IMR-90 (cell line): ENCODE results near the gene CPA3. TPM values are rescaled to one million over a fixed set of nuclear protein-coding genes. Genes with fewer than 3 reads are reported as not detected.

Experiments
- ATAC-seq: fragments of 200-7000 bp; cut with Tn5 transposase; 2 replicates; pipeline ENCODE4 v1.9.1; 2020; ENCODE audit warnings: low read depth, mild to moderate bottlenecking, moderate library complexity
- BruUV-seq: library from RNA; stranded (reverse); fragments of 400-500 nt; replicated peaks from 2 replicates; lab custom pipeline; 2021; lab: Mats Ljungman, UMichigan
- CTCF ChIA-PET: fragments of 300-600 bp; formaldehyde crosslinking; extraction: SDS; loops from one replicate; lab custom pipeline; 2021; ENCODE audit warnings: antibody characterized with exemption; lab: Yijun Ruan, JAX
- POLR2A ChIA-PET: fragments of 300-600 bp; sonication (Branson Sonifier 250); formaldehyde crosslinking; loops from one replicate; lab custom pipeline; 2022; ENCODE audit warnings: antibody characterized with exemption; ENCODE audit not compliant: unreplicated experiment; lab: Charles Lee
- DNase-seq: peaks from one replicate; pipeline ENCODE4 v3.0.0; 2013
- H2AFZ ChIP-seq: replicated peaks from 2 replicates; pipeline ENCODE3; 2013; ENCODE audit warnings: low read length, mild to moderate bottlenecking; ENCODE audit not compliant: poor library complexity
- H2AK5ac ChIP-seq: 2 replicates; pipeline ENCODE4 v1.6.1; 2013; ENCODE audit warnings: low read depth, low read length, inconsistent platforms
- H2AK9ac ChIP-seq: replicated peaks from 2 replicates; pipeline ENCODE3; 2013; ENCODE audit warnings: mild to moderate bottlenecking, low read depth, low read length, moderate library complexity; ENCODE audit not compliant: poor library complexity
- H2BK120ac ChIP-seq: 2 replicates; pipeline ENCODE4 v1.6.1; 2013; ENCODE audit warnings: low read depth, low read length, inconsistent platforms
- H2BK15ac ChIP-seq: 3 replicates; pipeline ENCODE4 v1.6.1; 2013; ENCODE audit warnings: low read depth, low read length, inconsistent platforms
- H2BK20ac ChIP-seq: 2 replicates; pipeline ENCODE4 v1.6.1; 2013; ENCODE audit warnings: low read depth, mild to moderate bottlenecking, inconsistent platforms, low read length, moderate library complexity
- H2BK5ac ChIP-seq: 2 replicates; pipeline ENCODE4 v1.6.1; 2013; ENCODE audit warnings: mild to moderate bottlenecking, low read depth, low read length, inconsistent platforms; ENCODE audit not compliant: poor library complexity, severe bottlenecking
- H3K14ac ChIP-seq: replicated peaks from 2 replicates; pipeline ENCODE4 v1.6.1; 2013; ENCODE audit warnings: low read depth, low read length, inconsistent platforms
- H3K18ac ChIP-seq: 2 replicates; pipeline ENCODE4 v1.6.1; 2013; ENCODE audit warnings: low read depth, low read length, control low read depth
- H3K23ac ChIP-seq: 2 replicates; pipeline ENCODE4 v1.6.1; 2013; ENCODE audit warnings: low read depth, low read length, inconsistent platforms
- H3K27ac ChIP-seq: 2 replicates; pipeline ENCODE4 v1.5.1; 2013; ENCODE audit warnings: mild to moderate bottlenecking, control low read depth, low read length; ENCODE audit not compliant: insufficient read depth
- H3K27me3 ChIP-seq: 2 replicates; pipeline ENCODE4 v1.6.1; 2013; ENCODE audit warnings: low read length; ENCODE audit not compliant: control insufficient read depth, insufficient read depth
- H3K36me3 ChIP-seq: 2 replicates; pipeline ENCODE4 v1.6.1; 2013; ENCODE audit warnings: low read length, mixed read lengths; ENCODE audit not compliant: control insufficient read depth, insufficient read depth
- H3K4ac ChIP-seq: 2 replicates; pipeline ENCODE4 v1.6.1; 2013; ENCODE audit warnings: low read depth, low read length, inconsistent platforms
- H3K4me1 ChIP-seq: 2 replicates; pipeline ENCODE4 v1.6.1; 2013; ENCODE audit warnings: low read length, mixed read lengths; ENCODE audit not compliant: control insufficient read depth, insufficient read depth
- H3K4me2 ChIP-seq: 2 replicates; pipeline ENCODE4 v1.6.1; 2013; ENCODE audit warnings: low read depth, mild to moderate bottlenecking, control low read depth, low read length, moderate library complexity
- H3K4me3 ChIP-seq: 2 replicates; pipeline ENCODE4 v1.5.1; 2013; ENCODE audit warnings: low read depth, mild to moderate bottlenecking, control low read depth, low read length, moderate library complexity; ENCODE audit not compliant: insufficient read depth
- H3K56ac ChIP-seq: 2 replicates; pipeline ENCODE4 v1.6.1; 2013; ENCODE audit warnings: low read length, inconsistent platforms; ENCODE audit not compliant: insufficient read depth; ENCODE audit errors: extremely low read depth
- H3K79me1 ChIP-seq, 2 experiments: 2 replicates each; pipeline ENCODE4 v1.6.1; 2013; ENCODE audit warnings: low read length in 2 of 2, inconsistent platforms in 1 of 2, low read depth in 1 of 2
- H3K9ac ChIP-seq: 2 replicates; pipeline ENCODE4 v1.6.1; 2013; ENCODE audit warnings: low read depth, low read length, control low read depth
- H3K9me1 ChIP-seq: 2 replicates; pipeline ENCODE4 v1.6.1; 2013; ENCODE audit warnings: low read length, inconsistent platforms; ENCODE audit not compliant: insufficient read depth
- H3K9me3 ChIP-seq: 2 replicates; pipeline ENCODE4 v1.6.1; 2013; ENCODE audit warnings: low read length; ENCODE audit not compliant: control insufficient read depth, insufficient read depth
- H4K20me1 ChIP-seq: 2 replicates; pipeline ENCODE4 v1.6.1; 2013; ENCODE audit warnings: low read length, inconsistent platforms; ENCODE audit not compliant: insufficient read depth
- H4K5ac ChIP-seq: 2 replicates; pipeline ENCODE4 v1.6.1; 2013; ENCODE audit warnings: mild to moderate bottlenecking, low read depth, low read length, control low read depth
- H4K8ac ChIP-seq, 2 experiments: 2 replicates each; pipeline ENCODE4 v1.6.1; 2013; ENCODE audit warnings: low read depth in 2 of 2, low read length in 2 of 2, control low read depth in 1 of 2, inconsistent platforms in 1 of 2
- H4K91ac ChIP-seq: 2 replicates; pipeline ENCODE4 v1.6.1; 2013; ENCODE audit warnings: low read depth, low read length, inconsistent platforms; ENCODE audit not compliant: insufficient read depth
- RCOR1 ChIP-seq: IDR thresholded peaks from 2 replicates; pipeline ENCODE4 v1.6.1; 2012; ENCODE audit warnings: mild to moderate bottlenecking, low read length, improper control_type of control experiment; ENCODE audit not compliant: insufficient replicate concordance
- SMC3 ChIP-seq: fragments of 150-350 bp; IDR thresholded peaks from 2 replicates; pipeline ENCODE4 v1.6.1; 2016; ENCODE audit warnings: low read depth, mild to moderate bottlenecking, antibody characterized with exemption, low read length, moderate library complexity
- dilution Hi-C: fragments of 300-500 bp; cut with HindIII; formaldehyde crosslinking; loops from one replicate; pipeline ENCODE4 v1.14.3; 2018; ENCODE audit warnings: low sequenced_read_pairs; ENCODE audit not compliant: unreplicated experiment
- in situ Hi-C: fragments of 300-500 bp; cut with MboI; formaldehyde crosslinking; loops from 3 replicates; pipeline ENCODE4 v1.14.3; 2019; ENCODE audit warnings: low sequenced_read_pairs, inconsistent platforms, mixed read lengths
- intact Hi-C: fragments of 100-400 bp; cut with micrococcal nuclease; formaldehyde crosslinking; loops from 2 replicates; pipeline ENCODE4 v1.10.0; 2022
- polyA plus RNA-seq, 3 experiments: library from polyadenylated mRNA; depleted of rRNA; stranded (reverse); fragments of >200 nt; gene quantifications; 2 replicates each; pipeline ENCODE4 v1.2.3, GENCODE V29; 2012; ENCODE audit warnings: low replicate concordance in 1 of 3
- total RNA-seq: library from RNA; depleted of rRNA; stranded (reverse); fragments of >200 nt; gene quantifications from 2 replicates; pipeline ENCODE4 v1.2.3, GENCODE V29; 2012

The CPA3 gene
- total and polyA plus RNA-seq, 2 of the 4 experiments (the other 2 are of a cell fraction), result 0.07 TPM; not detected in 1

- Histone ChIP-seq H3K9ac (no peak overlapping the region), H3K79me1 (no peaks in the 10 kb centered on the region), H4K20me1 (no peaks in the 10 kb centered on the region), H3K14ac (no peak overlapping the region), H2AK9ac (no peak overlapping the region), H3K56ac (no peak overlapping the region), H4K5ac (no peak overlapping the region), H3K36me3 (no peaks in the 10 kb centered on the region), H2AFZ (no peak overlapping the region), H3K4me2 (no peak overlapping the region), H3K9me3 (no peaks in the 10 kb centered on the region), H2BK120ac (no peak overlapping the region), H3K23ac (no peak overlapping the region), H3K27ac (no peak overlapping the region), H2BK5ac (no peak overlapping the region), H3K27me3 (0 out of 2 replicates have a peak, but pooled peaks cover 2% of the 10 kb centered on the region), H2AK5ac (no peak overlapping the region), H4K8ac (no peak overlapping the region), H3K4me3 (no peak overlapping the region), H3K4ac (no peak overlapping the region), H2BK15ac (no peak overlapping the region), H2BK20ac (no peak overlapping the region), H3K4me1 (peaks cover 2% of the 10 kb centered on the region), H3K18ac (no peak overlapping the region), H3K9me1 (0 out of 2 replicates have a peak, but pooled peaks cover 3% of the 10 kb centered on the region), H4K91ac (no peak overlapping the region)
- POLR2A ChIA-PET, result no interaction called here
- BruUV-seq, result no TSS peak
- in situ Hi-C loops (no loop called here), dilution Hi-C loops (no loop called here), intact Hi-C loops (no loop called here)
- no peak for DNase-seq
- ATAC-seq, result no peak
- CTCF ChIA-PET, result no interaction called here
- no peak for TF ChIP-seq SMC3
- no peak for TF ChIP-seq RCOR1
Observed at GRCh38 chr3:148903941-148904340, 38.8 kb downstream of the CPA3 start.
